Measurements from ENCODE around the gene PRKG1.

DNA sequence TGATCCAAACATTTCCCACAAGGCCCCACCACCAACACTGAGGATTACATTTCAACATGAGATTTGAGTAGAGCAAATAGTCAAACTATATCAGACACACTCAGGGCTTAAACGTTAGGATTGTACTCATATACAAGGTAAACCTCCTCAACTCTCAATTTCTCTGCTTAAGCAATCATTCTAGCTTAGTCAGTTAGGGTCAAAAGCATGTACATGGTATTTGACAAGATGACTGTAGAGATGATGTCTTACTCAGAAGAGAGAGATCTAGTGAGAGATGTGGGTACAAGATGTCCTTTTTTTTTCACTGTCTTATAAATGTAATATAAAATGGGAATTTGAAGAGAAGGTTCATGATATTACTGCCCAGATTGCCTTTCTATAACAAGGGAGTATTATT is 270.1 kb downstream of the PRKG1 start:
- no peak for TF ChIP-seq POLR2A (IDR thresholded peaks at IDR 0.05)
- TF ChIP-seq, protein P1, sequence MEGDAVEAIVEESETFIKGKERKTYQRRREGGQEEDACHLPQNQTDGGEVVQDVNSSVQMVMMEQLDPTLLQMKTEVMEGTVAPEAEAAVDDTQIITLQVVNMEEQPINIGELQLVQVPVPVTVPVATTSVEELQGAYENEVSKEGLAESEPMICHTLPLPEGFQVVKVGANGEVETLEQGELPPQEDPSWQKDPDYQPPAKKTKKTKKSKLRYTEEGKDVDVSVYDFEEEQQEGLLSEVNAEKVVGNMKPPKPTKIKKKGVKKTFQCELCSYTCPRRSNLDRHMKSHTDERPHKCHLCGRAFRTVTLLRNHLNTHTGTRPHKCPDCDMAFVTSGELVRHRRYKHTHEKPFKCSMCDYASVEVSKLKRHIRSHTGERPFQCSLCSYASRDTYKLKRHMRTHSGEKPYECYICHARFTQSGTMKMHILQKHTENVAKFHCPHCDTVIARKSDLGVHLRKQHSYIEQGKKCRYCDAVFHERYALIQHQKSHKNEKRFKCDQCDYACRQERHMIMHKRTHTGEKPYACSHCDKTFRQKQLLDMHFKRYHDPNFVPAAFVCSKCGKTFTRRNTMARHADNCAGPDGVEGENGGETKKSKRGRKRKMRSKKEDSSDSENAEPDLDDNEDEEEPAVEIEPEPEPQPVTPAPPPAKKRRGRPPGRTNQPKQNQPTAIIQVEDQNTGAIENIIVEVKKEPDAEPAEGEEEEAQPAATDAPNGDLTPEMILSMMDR (IDR thresholded peaks at IDR 0.05) = no peak
